Kidney (tissue), 14 donors: ENCODE results near the gene NXPE4. TPM values are rescaled to one million over a fixed set of nuclear protein-coding genes. Genes with fewer than 3 reads are reported as not detected.

ENCODE experiments used
- DNase-seq, 5 donors: peaks; one replicate each; pipeline ENCODE4 v3.0.0-alpha.2; 2013 to 2020
- FAIRE-seq: peaks from 2 replicates; lab custom pipeline; 2012; peaks lifted over from hg19 to GRCh38; lab: Jason Lieb, UNC
- H3K27ac ChIP-seq, 2 donors: one replicate each; pipeline ENCODE4 v1.7.0; 2013; ENCODE audit warnings: low read depth in 2 of 2, low read length in 2 of 2, inconsistent platforms in 1 of 2
- H3K27me3 ChIP-seq: one replicate; pipeline ENCODE4 v1.7.1; 2013; ENCODE audit warnings: low read length, inconsistent platforms; ENCODE audit not compliant: control insufficient read depth, insufficient read depth
- H3K36me3 ChIP-seq, 3 donors: one replicate each; pipeline versions ENCODE4 v1.7.0 to v1.7.1; 2013; ENCODE audit warnings: low read length in 3 of 3, control low read depth in 1 of 3, inconsistent platforms in 1 of 3; ENCODE audit not compliant: insufficient read depth in 3 of 3, control insufficient read depth in 2 of 3
- H3K4me1 ChIP-seq, 3 donors: one replicate each; pipeline versions ENCODE4 v1.7.0 to v1.7.1; 2013; ENCODE audit warnings: low read length in 3 of 3, inconsistent platforms in 1 of 3, low read depth in 1 of 3; ENCODE audit not compliant: control insufficient read depth in 2 of 3, insufficient read depth in 2 of 3
- H3K4me3 ChIP-seq, 3 donors: one replicate each; pipeline versions ENCODE4 v1.7.0 to v1.8.1; 2013; ENCODE audit warnings: low read length in 3 of 3, control low read depth in 1 of 3, inconsistent platforms in 1 of 3
- H3K9ac ChIP-seq, 3 donors: one replicate each; pipeline versions ENCODE4 v1.7.0 to v1.7.1; 2013; ENCODE audit warnings: low read length in 3 of 3, control low read depth in 1 of 3, inconsistent platforms in 1 of 3
- H3K9me3 ChIP-seq, 3 donors: one replicate each; pipeline versions ENCODE4 v1.7.0 to v1.7.1; 2013; ENCODE audit warnings: low read length in 3 of 3, control low read depth in 1 of 3, inconsistent platforms in 1 of 3; ENCODE audit not compliant: control insufficient read depth in 2 of 3, insufficient read depth in 1 of 3
- CTCF ChIP-seq: IDR thresholded peaks from 3 replicates; pipeline ENCODE4 v1.5.1; 2012; ENCODE audit warnings: mild to moderate bottlenecking, moderate library complexity, borderline replicate concordance; ENCODE audit not compliant: insufficient read depth; ENCODE audit errors: extremely low read depth
- intact Hi-C: fragments of 100-400 bp; cut with DNase I; formaldehyde crosslinking; loops from one replicate; pipeline ENCODE4 v1.11.1; 2022
- polyA plus RNA-seq: library from polyadenylated mRNA; stranded (reverse); fragments of 350-450 nt; fragmentation: Illumina TruSeq; extraction: RNeasy Lipid Tissue Mini Kit (QIAGEN cat#74804); gene quantifications from one replicate; pipeline ENCODE4 v1.2.3, GENCODE V29; 2014; ENCODE audit warnings: low read depth, low replicate concordance; ENCODE audit not compliant: insufficient read depth
- total RNA-seq: library from RNA; stranded (reverse); fragmentation: NEBNext Ultra II Directional; extraction: Animal tissue kit (Norgen Biotek cat#: 25700); gene quantifications from one replicate; pipeline ENCODE4 v1.2.1, GENCODE V29; 2021
- donor health status: control.
- donor health status: control.
- donor health status: control.
- donor health status: control.
- donor health status: control.
- donor health status: DM: yes; HTN: yes; CAD: no.
- donor health status: Normal renal cell carcinoma (clear cell type).

NXPE4 gene
- total and polyA plus RNA-seq, 2 donors from 2014 or later, result 0.34 to 0.63 TPM

GRCh38 chr11:114564831-114565230, 30.8 kb downstream of the NXPE4 start:
- Histone ChIP-seq H3K27me3 (no peaks in the 10 kb centered on the region), H3K36me3 (no peaks in the 10 kb centered on the region), H3K4me3 (no peak overlapping the region), H3K9me3 (no peaks in the 10 kb centered on the region), H3K9ac (no peak overlapping the region), H3K4me1 (no peaks in the 10 kb centered on the region), H3K27ac (no peak overlapping the region)
- FAIRE-seq, result no peak
- DNase-seq, result no peak
- TF ChIP-seq CTCF, result no peak
- intact Hi-C loops, result no loop called here

- intact Hi-C loops, result no loop called here
- DNase-seq (no peak), FAIRE-seq (no peak)
- Histone ChIP-seq H3K27ac (no peak overlapping the region), H3K9me3 (no peaks in the 10 kb centered on the region), H3K27me3 (no peaks in the 10 kb centered on the region), H3K4me1 (no peaks in the 10 kb centered on the region), H3K4me3 (no peak overlapping the region), H3K36me3 (no peaks in the 10 kb centered on the region), H3K9ac (no peak overlapping the region)
- TF ChIP-seq CTCF, result no peak
Measured at GRCh38 chr11:114563077-114563476, 32.5 kb downstream of the NXPE4 start.

- FAIRE-seq, result peak; percentile 46
- Histone ChIP-seq H3K4me3 (no peak overlapping the region), H3K36me3 (no peaks in the 10 kb centered on the region), H3K9me3 (no peaks in the 10 kb centered on the region), H3K9ac (no peak overlapping the region), H3K4me1 (no peaks in the 10 kb centered on the region), H3K27me3 (no peaks in the 10 kb centered on the region), H3K27ac (no peak overlapping the region)
- TF ChIP-seq CTCF, result no peak
- DNase-seq, result no peak
- intact Hi-C loops, result no loop called here
Measured at GRCh38 chr11:114562166-114562916, 33.2 kb downstream of the NXPE4 start.
